ENCODE measurements around the gene RETREG2.

DNA sequence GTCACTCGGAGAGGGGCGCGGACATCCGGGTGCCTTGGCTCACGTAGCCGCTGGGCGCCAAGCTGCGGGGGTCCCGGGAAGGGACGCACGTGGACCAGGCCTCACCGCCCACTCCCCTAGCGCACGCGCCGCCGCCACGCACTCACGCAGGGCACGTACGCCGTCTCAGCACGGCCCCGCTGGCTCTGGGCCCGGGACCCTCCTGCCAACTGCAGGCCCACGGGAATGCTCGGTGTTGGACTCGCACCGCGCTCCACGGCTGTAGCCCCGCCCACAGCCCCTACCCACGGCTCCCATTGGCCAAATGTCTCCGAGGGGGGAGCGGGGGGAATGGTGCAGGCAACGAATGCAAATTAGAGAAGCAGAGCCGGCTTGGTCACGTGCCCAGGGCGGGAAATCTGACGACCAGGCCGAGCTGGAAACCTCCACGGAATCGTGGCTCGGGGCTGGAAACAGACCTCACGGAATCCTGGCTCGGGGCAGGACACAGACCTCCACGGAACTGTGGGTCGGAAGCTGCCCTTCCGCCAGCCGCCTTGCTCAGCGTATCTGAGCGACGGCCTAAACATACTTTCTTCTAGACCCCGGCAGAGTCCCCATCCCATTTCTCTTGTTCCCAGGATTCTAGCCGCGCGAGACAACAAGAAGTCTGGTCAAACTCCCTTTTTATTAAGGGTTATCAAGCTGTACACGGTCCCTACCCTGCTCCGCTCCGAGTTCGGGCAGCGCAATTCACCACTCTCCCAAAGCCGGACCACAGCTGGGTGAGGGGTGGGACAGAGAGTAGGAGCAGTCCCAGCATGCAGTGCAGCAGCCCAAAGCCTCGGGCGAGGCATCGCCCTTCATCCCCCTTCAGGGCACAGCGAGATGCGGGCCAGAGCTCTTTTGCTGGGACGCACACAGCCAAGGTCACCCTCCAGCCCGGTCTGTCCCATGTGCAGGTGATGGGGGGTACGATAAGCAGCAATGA lies 40.9 kb downstream of the RETREG2 start, which contains the start of gene ABCB6:
- TF ChIP-seq EZH2 (IDR thresholded peaks at IDR 0.05; ENCODE audit: insufficient read depth, poor library complexity, severe bottlenecking): no peak
- no peak for TF ChIP-seq EZH2phosphoT487 (IDR thresholded peaks at IDR 0.05; ENCODE audit: insufficient read depth, low read depth)

Data from GM23248 (cell line).